GM21717 (cell line): ENCODE measurements around the gene BLOC1S4.
"Not testable (repeated sequence)": the region's sequence is repeated elsewhere in the genome, so short reads cannot be mapped to it uniquely, and the experiment has no call there.

Source experiments
- ATAC-seq: cut with Tn5 transposase; IDR thresholded peaks from one replicate; pipeline ENCODE4 v1.9.1; 2021; ENCODE audit warnings: mild to moderate bottlenecking, moderate library complexity; ENCODE audit not compliant: unreplicated experiment

BLOC1S4 gene

DNA sequence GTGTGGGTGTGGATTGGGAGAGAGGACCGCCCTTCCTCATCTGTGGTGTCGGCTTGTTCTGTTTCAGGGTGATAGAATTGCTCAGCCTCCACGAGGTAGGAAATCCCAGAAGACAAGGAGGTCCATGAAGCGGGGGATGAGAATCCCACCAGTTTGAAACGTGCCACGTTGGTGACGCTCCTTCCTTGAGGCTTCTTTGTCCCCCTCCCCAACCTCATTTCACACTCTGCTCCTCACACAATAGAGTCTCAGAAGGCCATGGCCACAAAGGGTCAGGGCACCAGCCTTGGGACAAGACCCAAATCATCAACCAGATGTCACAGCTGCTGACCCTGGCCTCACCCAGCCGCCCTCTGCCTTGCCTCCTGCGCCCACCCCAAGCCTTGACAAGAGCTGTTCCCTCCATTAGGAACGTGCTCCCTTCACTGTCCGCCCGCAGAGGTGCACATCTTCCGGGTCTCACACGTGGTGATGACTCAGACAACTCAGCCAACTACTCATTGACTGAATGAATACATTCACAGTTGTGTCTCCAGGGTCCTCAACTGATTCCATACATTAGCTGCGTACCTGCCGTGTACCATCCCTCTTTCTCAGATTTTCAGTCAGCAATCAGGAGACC lies 18.3 kb downstream of the BLOC1S4 start:
- no peak for ATAC-seq

GRCh38 chr4:6739920-6740319 lies 23.9 kb downstream of the BLOC1S4 start:
- ATAC-seq, result no peak

DNA sequence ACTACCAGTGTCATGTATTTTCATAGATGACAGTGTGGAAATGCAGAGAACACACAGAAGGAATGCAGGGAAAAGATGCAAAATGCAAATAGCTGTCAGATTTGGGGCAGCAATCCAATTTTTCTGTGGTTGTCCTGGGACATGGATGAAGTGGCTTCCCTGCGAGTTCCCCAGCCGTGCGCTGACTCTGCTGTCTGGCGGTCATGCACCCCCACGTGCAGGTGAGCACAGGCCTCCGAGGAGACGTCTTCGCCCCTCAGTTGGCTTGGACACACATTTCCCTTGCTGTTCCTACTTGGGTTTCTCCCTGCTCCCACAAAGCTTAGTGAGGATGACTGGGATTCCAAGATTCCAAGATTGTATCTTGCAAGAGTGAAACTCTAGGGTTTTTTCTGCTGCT lies 24.4 kb downstream of the BLOC1S4 start:
- ATAC-seq, result no peak

GRCh38 chr4:6742507-6742906 lies 26.5 kb downstream of the BLOC1S4 start:
- ATAC-seq, result no peak

DNA sequence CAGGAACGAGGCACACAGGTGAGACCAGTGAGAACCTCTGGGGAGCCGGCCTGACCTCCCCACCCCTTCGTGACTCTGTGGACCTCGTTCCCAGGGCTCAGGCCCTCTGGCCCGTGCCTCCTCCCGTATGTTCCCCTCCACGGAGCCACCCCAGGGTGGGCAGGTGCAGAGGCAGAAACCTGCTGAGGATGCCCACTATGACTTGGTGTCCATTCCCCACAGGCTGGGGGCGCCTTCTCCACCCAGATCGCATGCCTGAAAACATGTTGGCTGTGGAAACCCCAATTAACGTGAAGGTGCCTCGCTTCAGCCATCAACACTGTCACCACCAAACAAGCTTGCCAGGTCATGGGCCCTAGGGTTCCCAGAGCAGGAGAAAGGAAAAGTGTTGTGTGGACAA lies 27.0 kb downstream of the BLOC1S4 start:
- ATAC-seq, result no peak

DNA sequence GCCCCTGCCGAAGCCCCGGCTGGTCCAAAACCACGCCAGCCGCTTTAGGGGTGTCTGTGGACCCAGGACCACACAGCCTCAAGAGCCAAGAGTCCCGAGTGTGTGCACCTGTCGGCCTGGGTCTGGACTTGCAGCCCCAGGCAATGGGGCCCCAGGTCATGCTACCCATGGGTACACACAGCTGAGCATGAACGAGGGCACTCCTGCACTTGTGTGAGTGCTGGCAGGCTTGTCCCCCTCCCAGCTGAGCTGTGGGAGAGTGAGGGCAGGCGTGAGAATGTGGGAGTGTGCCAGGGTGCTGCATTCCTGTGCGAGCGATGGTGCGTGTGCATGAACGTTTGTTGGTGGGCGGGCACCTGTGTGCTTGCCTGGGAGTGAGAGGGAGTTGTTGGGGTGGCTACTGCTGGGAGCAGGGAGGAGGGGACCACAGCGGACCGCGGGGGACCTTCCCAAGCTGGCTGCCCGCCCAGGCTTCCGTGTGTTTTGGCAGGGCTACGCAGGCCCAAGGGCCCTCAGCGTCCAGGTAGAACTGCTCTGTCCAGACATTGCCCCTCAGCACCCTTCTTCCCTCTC lies 30.8 kb downstream of the BLOC1S4 start:
- no peak for ATAC-seq

GRCh38 chr4:6747294-6748051 lies 31.5 kb downstream of the BLOC1S4 start:
- no peak for ATAC-seq

DNA sequence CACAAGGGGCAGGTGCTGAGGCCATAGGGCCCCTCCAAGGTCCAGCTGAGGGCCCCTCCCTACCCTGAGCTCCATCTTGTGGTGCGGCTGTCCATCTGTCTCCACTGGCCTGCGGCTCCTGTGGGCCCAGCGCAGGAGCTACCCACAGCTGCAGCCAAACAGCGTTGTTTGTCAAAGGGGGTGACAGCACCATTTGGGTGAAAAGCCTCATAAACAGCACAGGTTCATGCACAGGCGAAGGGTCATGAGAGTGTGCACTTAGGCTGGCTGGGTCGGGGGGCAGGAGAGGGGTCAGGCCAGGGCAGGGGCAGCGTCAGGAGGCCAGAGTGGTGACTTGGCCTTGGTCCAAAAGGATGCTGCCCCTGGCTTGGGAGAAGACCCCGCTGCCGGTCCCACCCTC lies 32.3 kb downstream of the BLOC1S4 start:
- ATAC-seq, result no peak

DNA sequence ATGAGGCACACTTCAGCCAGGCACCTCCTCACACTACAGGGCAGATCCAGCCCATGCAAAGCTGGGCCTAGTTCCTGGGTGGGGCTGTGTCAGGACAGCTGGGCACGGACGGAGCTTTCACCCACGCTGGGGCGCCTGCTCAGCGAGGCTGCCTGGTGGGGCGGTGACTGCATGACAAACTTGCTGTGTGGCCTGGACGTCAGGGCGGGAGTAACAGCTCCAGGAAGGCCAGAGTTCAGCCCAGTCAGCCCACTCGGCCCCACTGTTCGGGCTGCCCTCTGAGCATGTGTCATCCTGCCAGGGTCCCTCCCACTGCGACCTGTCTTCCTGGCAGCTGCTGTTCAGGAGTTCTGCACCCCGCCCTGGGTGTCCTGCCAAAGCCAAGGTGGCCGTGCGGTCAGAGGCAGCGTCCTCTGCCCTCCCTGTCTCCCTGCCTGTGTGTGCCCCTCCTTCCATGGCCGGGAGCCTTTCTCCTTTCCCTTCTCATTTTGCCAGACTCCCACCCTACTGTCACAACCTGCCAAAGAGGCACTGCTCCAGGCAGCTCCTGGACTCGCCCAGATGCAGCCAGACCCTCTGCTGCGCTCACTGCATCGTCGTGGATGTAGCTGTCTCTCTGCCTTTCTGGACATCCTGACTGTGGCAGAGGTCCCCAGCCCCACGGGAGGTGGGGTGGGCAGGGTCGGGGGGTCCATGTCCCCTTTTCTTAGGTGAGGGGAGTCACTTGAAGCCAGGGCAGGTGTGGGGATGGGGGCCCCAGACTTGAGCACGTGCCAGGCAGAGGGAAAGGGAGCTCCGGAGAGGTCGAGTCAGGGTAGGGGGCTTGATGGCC lies 33.6 kb downstream of the BLOC1S4 start:
- no peak for ATAC-seq

GRCh38 chr4:6750286-6751221 lies 34.6 kb downstream of the BLOC1S4 start:
- ATAC-seq, result no peak

GRCh38 chr4:6751611-6752485 lies 35.9 kb downstream of the BLOC1S4 start:
- no peak for ATAC-seq

GRCh38 chr4:6752486-6752829 lies 36.5 kb downstream of the BLOC1S4 start:
- no peak for ATAC-seq

DNA sequence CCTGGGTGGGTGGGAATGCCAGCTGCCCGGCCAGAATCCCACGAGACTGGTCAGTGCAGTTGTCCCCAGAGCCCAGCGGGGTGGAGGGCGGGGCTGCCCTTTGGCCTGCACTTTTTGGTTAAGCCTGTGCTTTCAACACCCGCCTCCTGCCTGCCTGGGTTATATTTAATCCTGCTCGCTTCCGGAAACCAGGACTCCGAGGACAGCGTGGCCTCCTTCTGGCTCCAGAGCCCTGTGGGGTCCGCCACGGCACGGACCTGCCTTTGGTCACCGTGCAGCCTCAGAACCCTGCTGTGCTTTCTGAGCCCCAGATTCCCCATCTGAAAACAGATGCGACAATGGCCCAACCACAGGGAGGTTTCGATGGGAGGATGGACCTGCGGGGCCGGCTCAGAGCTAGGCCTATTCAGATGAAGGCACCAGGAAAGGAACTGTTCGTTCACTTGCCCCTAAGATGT lies 37.2 kb downstream of the BLOC1S4 start:
- ATAC-seq, result no peak

DNA sequence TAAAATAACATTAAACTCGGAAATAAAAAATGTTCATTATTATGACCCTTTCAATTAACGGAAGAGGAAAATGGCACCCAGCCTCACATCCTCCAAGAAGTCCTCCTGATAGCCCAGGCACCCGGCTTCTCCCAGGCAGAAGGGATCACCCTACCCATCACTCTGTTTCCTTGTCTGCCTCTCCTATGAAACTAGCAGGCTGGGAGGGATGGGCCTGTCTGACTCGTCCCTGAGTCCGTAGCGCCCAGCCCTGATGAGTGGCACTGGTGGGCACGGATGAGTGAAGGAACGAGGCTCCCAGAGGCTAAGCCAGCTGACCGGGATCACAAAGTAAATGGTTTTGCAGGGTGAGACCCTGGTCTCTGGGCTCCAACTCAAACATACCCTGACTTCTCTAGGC lies 37.9 kb downstream of the BLOC1S4 start:
- ATAC-seq, result no peak

- no peak for ATAC-seq
Observed at GRCh38 chr4:6754481-6755087, 38.6 kb downstream of the BLOC1S4 start.

DNA sequence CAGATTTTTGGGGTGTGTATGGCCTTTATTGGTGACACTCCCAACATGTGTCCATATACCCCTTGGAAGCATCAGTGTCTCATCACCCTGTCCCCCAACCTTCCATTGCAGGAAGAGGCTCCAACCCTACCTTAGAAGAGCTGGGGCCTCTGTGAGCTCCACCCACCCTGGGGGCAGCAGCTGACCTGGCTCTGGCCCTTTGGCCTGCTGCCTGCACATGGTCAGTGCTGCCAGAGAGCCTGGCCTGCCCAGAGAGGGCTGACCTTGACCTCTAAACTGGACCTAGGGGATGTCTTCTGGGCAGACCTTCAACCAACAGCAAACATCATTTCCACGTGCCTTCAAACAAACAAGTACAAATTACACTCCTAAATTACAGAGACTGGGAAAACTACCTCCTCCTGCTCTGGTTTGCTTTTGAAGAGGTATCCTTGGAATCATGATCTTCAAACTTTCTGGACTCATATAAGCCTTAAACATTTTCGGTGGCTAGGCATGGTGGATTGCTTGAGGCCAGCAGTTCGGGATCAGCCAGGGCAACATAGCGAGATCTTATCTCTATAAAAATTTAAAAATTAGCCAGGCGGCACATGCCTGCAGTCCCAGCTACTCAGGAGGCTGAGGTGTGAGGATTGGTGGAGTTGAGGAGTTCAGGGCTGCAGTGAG lies 39.2 kb downstream of the BLOC1S4 start:
- ATAC-seq, result no peak

DNA sequence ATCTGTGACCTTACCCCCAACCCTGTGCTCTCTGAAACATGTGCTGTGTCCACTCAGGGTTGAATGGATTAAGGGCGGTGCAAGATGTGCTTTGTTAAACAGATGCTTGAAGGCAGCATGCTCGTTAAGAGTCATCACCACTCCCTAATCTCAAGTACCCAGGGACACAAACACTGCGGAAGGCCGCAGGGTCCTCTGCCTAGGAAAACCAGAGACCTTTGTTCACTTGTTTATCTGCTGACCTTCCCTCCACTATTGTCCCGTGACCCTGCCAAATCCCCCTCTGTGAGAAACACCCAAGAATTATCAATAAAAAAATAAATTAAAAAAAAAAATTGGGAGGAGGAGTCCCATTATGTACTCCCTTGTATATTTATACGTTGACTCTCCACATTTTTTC lies 40.4 kb downstream of the BLOC1S4 start:
- not testable (repeated sequence) for ATAC-seq

DNA sequence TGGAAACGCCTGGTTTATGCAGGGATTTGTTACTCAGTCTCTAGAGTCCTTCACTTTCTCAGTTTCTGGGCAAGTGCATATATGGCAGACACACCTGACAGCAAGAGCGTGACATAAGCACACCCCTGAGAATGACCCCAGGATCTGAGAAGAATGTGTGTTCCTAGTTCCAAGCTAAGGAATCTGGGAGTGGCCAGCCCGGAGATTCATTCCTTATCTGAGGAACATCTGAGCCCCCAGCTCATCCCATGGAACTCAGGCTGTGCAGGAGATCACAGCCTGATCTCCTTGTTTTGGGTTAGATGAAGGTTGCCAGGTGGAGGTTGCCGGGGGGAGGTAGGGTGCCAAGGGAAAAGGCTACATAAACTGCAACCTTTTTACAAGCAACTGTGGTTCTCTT lies 42.8 kb downstream of the BLOC1S4 start:
- no peak for ATAC-seq
